ENCODE data around the gene ZRANB1.

Gene ZRANB1

DNA sequence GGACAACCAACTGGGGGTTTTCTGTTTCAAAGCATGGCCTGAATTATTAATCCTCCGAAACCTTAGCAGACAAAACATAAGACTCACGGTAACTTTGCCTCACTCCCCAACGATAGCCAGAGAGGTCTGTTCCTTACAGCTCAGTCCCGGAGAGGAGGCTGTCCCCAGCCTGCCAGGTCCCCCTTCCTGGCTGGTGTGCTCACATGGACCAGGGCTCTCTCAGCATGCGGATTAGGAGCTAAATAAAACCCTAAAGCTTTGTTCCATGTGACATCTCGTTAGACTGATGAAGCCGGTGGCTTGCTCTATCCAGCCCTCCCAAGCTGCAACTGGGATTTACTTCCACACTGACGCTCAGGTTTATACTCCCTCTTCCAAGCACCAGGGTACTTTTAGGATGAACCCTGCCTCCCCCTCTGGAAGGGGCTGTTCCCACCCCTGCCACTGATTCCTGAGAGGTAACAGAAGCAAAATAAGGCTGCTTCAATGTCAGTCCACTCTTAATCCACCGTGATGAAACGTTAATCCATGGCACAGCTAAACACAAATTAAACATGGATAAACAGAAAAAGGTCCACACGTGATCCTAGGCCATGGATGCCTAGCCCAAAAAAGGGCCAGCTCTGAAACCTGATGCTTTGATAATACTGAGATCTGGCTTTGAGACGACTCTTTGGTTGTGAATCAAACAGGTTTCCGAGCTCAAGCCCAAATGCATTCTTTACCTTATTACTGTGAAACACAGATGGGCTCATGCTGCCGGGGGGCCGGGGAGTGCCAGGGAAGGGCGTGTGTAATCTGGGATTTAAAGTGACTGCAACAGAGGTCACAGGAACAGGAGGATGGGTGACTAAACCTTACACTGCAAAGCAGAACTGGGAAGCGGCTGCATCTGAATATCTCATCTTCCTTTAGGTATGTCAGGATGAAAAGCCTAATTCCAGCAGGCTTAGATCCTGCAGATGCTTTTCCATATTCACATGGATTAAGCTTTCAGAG lies 86.2 kb downstream of the ZRANB1 start:
- Mint-ChIP-seq H3K4me1 (ENCODE audit: low read depth) (no peaks in the 10 kb centered on the region), H3K36me3 (ENCODE audit: low read depth) (no peaks in the 10 kb centered on the region)

DNA sequence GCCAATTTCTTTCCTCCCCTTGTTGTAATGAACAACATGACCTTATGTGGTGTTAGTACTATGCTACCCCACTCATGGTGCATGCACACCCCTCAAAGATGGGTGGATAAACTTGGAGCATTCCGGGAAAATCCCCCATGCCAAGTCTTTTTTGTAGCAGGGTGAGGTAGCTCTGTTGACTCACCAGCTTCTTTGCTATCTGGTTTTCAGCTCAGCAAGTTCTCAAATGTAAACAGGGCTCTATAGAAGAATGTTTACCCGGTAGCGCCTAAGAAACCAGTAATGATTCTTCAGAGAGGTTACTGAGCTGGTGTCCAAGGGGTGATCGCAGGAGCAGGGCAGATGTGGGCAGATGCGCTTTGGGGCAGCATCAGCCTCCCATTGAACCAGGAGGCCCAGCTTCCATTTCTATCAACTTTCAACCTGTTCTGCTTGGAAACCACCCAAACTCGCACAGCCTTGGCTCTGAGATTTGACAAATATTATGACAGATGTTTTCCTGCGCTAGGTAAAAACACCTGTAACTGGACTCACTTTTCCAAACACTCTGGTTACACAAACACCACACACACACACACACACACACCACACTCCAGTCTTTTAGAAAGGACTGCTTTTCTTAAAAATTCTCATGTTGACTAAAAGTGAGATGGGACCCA lies 87.8 kb downstream of the ZRANB1 start:
- H3K4me3 Mint-ChIP-seq: no peak overlapping the region
- no peaks in the 10 kb centered on the region for H3K9me3 Mint-ChIP-seq
- H3K4me1 Mint-ChIP-seq (ENCODE audit: low read depth): no peaks in the 10 kb centered on the region
- H3K27me3 Mint-ChIP-seq (ENCODE audit: low read depth): no peaks in the 10 kb centered on the region
- H3K27ac Mint-ChIP-seq: no peak overlapping the region
- H3K36me3 Mint-ChIP-seq (ENCODE audit: low read depth): no peaks in the 10 kb centered on the region

More for the DNA sequence above, 86.2 kb downstream of the ZRANB1 start:
- no peak overlapping the region for H3K4me3 Mint-ChIP-seq
- no peak overlapping the region for H3K27ac Mint-ChIP-seq
- H3K27me3 Mint-ChIP-seq (ENCODE audit: low read depth): no peaks in the 10 kb centered on the region
- no peaks in the 10 kb centered on the region for H3K9me3 Mint-ChIP-seq

DNA sequence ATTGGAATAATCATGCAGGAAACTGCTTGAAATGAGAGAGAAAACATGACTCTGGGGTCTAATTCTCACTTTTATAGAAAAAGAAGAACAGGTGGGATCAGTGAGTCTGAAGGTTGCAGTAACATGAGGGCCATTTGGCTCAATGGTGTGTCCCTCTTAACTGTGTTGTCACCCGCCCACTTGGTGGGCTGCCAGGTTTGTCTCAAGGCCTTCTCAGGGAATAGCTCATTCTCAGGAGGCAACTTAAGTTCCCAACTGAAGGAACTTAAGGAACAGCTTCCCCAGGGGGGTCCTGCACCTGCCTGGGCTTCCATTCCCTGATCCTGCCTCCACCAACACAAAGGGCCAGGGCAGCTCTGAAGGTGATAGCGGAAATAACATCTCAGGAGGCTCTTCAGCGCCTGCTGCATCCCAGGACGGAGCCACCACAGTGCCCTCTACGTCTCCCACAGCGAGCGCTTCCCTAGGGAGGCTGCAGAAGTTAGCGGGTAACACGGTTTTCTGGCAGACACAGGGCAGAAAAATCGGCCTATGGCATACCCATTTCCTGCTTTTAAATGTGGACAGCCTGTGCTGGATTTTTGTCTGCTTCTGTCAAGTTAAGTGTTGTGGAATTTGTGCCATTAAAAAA lies 88.8 kb downstream of the ZRANB1 start:
- Mint-ChIP-seq H3K27me3 (ENCODE audit: low read depth) (no peaks in the 10 kb centered on the region), H3K4me1 (ENCODE audit: low read depth) (no peaks in the 10 kb centered on the region), H3K4me3 (no peak overlapping the region), H3K36me3 (ENCODE audit: low read depth) (no peaks in the 10 kb centered on the region), H3K27ac (no peak overlapping the region), H3K9me3 (no peaks in the 10 kb centered on the region)

DNA sequence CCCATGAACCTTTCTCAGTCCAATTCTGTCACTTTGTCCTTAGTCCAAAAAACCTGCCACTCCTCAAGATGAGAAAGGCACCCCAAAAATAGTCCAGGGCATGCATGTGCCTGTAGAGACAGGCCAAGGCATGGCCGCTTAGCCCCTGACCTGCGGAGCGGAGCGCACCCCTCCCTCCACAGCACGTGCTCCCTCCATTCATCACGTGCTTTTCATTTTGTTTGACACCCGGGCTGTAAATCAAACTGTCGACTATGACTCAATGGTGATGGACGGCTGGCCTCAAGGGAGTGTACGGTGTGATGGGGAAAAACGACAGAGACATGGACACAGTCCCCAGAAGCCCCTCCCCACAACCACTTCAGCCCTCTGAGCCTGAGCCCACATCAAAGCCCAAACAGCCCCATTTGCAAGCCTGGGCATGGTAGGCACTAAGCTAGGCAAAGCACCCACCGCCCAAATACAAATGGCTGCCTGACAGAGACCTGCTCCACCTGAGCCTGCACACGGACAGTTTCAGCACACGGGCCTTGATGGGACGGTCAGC lies 90.6 kb downstream of the ZRANB1 start:
- H3K4me3 Mint-ChIP-seq: no peak overlapping the region
- no peaks in the 10 kb centered on the region for H3K4me1 Mint-ChIP-seq (ENCODE audit: low read depth)
- H3K36me3 Mint-ChIP-seq (ENCODE audit: low read depth): no peaks in the 10 kb centered on the region
- peaks cover 11% of the 10 kb centered on the region for H3K27me3 Mint-ChIP-seq (ENCODE audit: low read depth)
- no peaks in the 10 kb centered on the region for H3K9me3 Mint-ChIP-seq
- no peak overlapping the region for H3K27ac Mint-ChIP-seq

DNA sequence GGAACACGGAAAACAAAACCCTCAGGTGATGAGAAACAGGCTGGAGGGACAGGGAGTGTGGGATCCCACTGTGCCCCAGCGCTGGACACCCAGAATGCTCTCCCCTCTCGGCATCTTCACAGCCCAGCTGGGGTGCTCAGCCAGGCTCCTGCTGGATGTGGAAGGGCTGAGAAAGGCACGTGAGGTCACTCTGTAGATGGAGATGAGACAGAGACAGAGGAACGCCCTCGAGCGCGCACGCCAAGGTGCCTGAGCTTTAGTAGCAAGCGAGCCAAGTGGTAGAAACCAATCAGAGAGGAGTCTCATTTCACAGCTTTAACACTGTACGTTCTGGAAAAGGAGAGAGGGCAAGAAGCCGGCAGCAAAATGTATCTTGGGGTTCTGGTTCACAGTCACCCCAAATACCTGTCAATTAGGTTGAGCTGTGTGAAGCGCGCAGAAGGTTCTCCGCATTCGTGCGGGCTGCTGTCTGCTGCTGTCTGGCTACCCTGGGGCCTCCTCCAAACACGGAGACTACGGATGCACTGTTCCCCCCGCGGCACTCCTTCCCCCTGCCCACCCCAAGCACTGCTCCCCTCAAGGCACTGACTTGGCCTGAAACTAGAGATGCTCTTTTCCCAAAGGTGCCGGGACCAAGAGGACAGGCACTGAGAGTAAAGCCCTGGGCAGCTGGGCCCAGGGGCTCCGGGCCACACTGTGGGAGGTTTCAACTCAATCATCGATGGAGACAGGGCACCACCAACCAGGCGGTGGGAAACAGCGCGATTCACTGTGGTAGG lies 91.4 kb downstream of the ZRANB1 start:
- no peaks in the 10 kb centered on the region for H3K4me1 Mint-ChIP-seq (ENCODE audit: low read depth)
- no peaks in the 10 kb centered on the region for H3K9me3 Mint-ChIP-seq
- H3K36me3 Mint-ChIP-seq (ENCODE audit: low read depth): no peaks in the 10 kb centered on the region
- no peak overlapping the region for H3K4me3 Mint-ChIP-seq
- no peak overlapping the region for H3K27ac Mint-ChIP-seq
- H3K27me3 Mint-ChIP-seq (ENCODE audit: low read depth): peaks cover 11% of the 10 kb centered on the region

DNA sequence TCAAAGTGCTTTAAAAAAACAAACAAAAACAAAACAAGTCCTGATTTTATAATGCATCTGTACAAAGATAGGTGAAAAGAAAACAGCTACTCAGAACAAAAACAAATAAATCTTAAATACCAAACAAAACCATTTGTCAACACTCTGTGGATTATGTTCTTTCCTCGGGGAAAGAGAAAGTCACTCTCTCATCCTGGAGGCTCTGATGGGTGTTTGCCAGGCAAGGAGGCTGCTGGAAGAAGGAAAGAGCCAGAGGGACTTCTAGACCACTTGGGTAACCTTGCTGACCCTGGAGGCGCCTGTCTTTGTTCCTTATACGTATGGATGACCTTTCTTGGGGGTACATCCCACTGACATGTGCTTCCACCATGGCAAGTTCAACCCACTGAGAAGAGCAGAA lies 92.8 kb downstream of the ZRANB1 start:
- H3K4me1 Mint-ChIP-seq (ENCODE audit: low read depth): no peaks in the 10 kb centered on the region
- no peak overlapping the region for H3K27ac Mint-ChIP-seq
- H3K9me3 Mint-ChIP-seq: no peaks in the 10 kb centered on the region
- peaks cover 11% of the 10 kb centered on the region for H3K27me3 Mint-ChIP-seq (ENCODE audit: low read depth)
- H3K4me3 Mint-ChIP-seq: no peak overlapping the region
- H3K36me3 Mint-ChIP-seq (ENCODE audit: low read depth): no peaks in the 10 kb centered on the region

DNA sequence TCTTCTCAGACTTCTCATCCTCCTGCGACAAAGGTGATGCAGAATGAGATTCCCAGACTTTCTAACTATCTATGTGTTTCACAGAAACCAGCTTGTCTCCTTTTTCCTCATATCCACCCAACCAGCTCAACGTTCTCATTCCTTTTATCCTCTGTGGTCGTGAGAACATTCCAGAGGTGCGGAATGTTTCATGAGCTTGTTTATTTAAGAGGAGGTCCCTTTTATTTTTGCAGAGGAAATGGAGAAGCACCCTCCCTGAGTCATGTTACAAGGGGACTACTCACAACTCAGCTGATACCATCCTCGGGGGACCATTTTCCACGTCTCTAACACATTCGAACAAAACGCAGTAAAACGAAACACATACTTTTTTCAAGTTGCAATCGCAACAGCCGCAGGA lies 93.2 kb downstream of the ZRANB1 start:
- no peak overlapping the region for H3K4me3 Mint-ChIP-seq
- H3K4me1 Mint-ChIP-seq (ENCODE audit: low read depth): no peaks in the 10 kb centered on the region
- no peaks in the 10 kb centered on the region for H3K9me3 Mint-ChIP-seq
- peaks cover 11% of the 10 kb centered on the region for H3K27me3 Mint-ChIP-seq (ENCODE audit: low read depth)
- no peaks in the 10 kb centered on the region for H3K36me3 Mint-ChIP-seq (ENCODE audit: low read depth)
- H3K27ac Mint-ChIP-seq: no peak overlapping the region

DNA sequence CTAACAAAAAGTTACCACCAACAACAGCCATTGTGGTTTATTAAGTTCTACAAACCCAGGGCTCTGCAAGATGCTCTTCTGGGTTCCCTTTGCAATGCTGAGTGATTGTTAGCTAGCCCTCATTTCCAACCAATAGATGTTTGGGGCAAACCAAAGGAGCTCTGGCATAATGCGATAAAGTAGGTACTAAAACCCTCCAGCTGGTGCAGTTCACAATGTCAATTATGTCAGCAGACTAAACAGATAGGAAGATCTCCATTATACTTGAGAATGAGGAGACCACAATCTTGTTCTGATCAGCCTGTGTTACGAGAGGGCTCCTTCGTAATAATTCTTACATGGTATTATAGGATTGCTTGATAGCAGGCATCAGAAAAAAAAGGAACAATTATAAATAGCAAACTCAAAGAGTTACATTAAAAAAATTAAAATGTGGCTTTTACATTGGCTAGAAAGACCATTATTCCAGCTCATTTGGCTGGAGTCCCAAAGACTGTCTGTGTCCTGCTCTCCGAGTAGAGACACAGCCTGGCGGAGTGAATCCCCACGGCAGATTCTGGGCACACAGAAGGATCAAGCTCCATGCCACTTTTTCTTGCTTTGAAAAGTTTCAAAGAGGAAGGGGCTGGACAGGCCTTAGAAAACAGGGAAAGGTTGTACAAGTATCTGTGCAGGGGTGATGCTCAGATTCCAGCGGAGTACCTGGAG lies 93.8 kb downstream of the ZRANB1 start:
- no peak overlapping the region for H3K27ac Mint-ChIP-seq
- H3K27me3 Mint-ChIP-seq (ENCODE audit: low read depth): peaks cover 11% of the 10 kb centered on the region
- H3K4me3 Mint-ChIP-seq: no peak overlapping the region
- H3K9me3 Mint-ChIP-seq: no peaks in the 10 kb centered on the region
- no peaks in the 10 kb centered on the region for H3K36me3 Mint-ChIP-seq (ENCODE audit: low read depth)
- no peaks in the 10 kb centered on the region for H3K4me1 Mint-ChIP-seq (ENCODE audit: low read depth)

DNA sequence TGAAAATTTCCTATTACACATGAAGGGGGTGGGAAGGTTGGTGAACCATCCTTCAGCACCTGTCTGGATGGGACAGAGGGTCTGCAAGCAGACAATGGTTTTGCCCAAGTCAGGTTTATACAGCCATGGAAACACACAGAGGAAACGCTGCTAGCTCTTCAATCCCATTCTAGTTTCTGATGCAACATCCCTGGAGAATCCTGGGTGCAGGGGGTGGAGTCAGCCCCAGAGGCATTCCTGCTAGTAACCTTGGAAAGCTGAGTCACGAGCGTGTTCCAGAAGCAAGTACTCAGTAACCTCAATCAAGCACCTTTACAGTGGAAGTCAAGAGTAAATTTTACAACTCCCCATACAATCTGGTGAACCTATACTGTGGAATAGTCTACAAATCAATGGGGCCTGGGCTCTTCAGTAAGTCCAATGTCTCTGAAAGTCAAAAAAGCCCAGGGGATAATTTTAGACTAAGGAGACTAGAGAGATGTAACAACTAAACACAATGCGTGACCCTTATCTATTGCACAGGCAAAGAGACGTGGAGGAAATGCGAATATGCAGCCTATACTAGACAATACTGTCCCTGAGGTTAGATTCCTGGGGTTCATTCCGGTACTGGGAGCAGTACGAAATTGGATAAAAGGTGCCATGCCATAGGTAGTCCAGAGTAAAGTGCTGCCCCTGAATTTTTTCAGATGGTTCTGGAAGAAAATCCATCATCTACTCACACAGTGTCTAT lies 95.4 kb downstream of the ZRANB1 start:
- no peak overlapping the region for H3K4me3 Mint-ChIP-seq
- H3K27ac Mint-ChIP-seq: no peak overlapping the region
- H3K9me3 Mint-ChIP-seq: no peaks in the 10 kb centered on the region
- peaks cover 11% of the 10 kb centered on the region for H3K27me3 Mint-ChIP-seq (ENCODE audit: low read depth)
- no peaks in the 10 kb centered on the region for H3K36me3 Mint-ChIP-seq (ENCODE audit: low read depth)
- H3K4me1 Mint-ChIP-seq (ENCODE audit: low read depth): no peaks in the 10 kb centered on the region
